ENCODE data around the gene PTPRR. TPM values are rescaled to one million over a fixed set of nuclear protein-coding genes. Genes with fewer than 3 reads are reported as not detected.

PTPRR gene
- total and polyA plus RNA-seq, 2 of the 4 experiments (the other 2 are of a cell fraction), result 0.18 to 0.21 TPM

DNA sequence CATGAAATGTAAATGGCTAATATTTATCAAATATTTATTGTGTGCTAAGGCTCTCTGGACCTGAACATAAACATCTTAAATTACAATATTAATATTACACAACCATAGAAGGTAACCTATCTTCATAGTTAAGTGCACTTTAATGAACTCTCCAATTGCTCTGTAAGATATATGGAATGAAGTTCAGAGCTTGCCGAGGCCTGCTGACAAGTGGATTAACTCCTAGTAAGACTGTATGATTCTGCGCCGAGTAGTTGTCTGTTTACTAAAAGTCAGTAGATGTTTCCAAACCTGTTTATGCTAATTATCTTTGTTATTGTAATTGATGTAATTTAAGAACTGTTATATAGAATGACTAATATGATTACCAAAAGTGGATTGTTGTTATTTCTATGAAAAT lies 77.2 kb downstream of the PTPRR start:
- no peaks in the 10 kb centered on the region for H3K4me1 ChIP-seq (ENCODE audit: control insufficient read depth, insufficient read depth, low read length)
- H3K9ac ChIP-seq (ENCODE audit: low read depth, low read length), result no peak overlapping the region
- no TSS peak for BruUV-seq (replicated peaks)
- H3K9me3 ChIP-seq (ENCODE audit: control insufficient read depth, insufficient read depth, low read length), result no peaks in the 10 kb centered on the region
- no peak overlapping the region for H2AK5ac ChIP-seq (ENCODE audit: low read depth, low read length)
- no peak overlapping the region for H3K14ac ChIP-seq (replicated peaks; ENCODE audit: low read depth, low read length)
- no peak overlapping the region for H2BK120ac ChIP-seq (ENCODE audit: low read depth, low read length)
- TF ChIP-seq RFX5 (IDR thresholded peaks at IDR 0.05; ENCODE audit: low read depth, low read length) (no peak), CEBPB (IDR thresholded peaks at IDR 0.05; ENCODE audit: low read depth, low read length) (no peak), FOS (IDR thresholded peaks at IDR 0.05; ENCODE audit: low read depth, low read length) (no peak)
- H3K56ac ChIP-seq (ENCODE audit: extremely low read depth, insufficient read depth, low read length), result no peak overlapping the region
- no peaks in the 10 kb centered on the region for H3K79me1 ChIP-seq (ENCODE audit: low read depth in 1 of 2, low read length in 2 of 2)
- H3K4me2 ChIP-seq (ENCODE audit: low read depth, low read length), result no peak overlapping the region
- dilution Hi-C loops (cut with HindIII; ENCODE audit: low sequenced_read_pairs, unreplicated experiment) (no loop called here), in situ Hi-C loops (cut with MboI; ENCODE audit: low sequenced_read_pairs) (no loop called here), intact Hi-C loops (cut with micrococcal nuclease) (no loop called here)
- no peak overlapping the region for H2BK15ac ChIP-seq (ENCODE audit: low read depth, low read length)
- H3K4ac ChIP-seq (ENCODE audit: low read depth, low read length), result no peak overlapping the region
- no peak overlapping the region for H3K18ac ChIP-seq (ENCODE audit: low read depth, low read length)
- H3K23ac ChIP-seq (ENCODE audit: low read depth, low read length), result no peak overlapping the region
- no peak overlapping the region for H3K4me3 ChIP-seq (ENCODE audit: insufficient read depth, low read depth, low read length)
- H3K27me3 ChIP-seq (ENCODE audit: control insufficient read depth, insufficient read depth, low read length), result no peaks in the 10 kb centered on the region
- H2AK9ac ChIP-seq (replicated peaks; ENCODE audit: low read depth, low read length, poor library complexity), result no peak overlapping the region
- no peak for ATAC-seq (ENCODE audit: low read depth)
- ChIA-PET CTCF (no interaction called here), POLR2A (ENCODE audit: unreplicated experiment) (no interaction called here)
- no peak overlapping the region for H4K91ac ChIP-seq (ENCODE audit: insufficient read depth, low read depth, low read length)
- no peaks in the 10 kb centered on the region for H3K36me3 ChIP-seq (ENCODE audit: control insufficient read depth, insufficient read depth, low read length)
- H2AFZ ChIP-seq (replicated peaks; ENCODE audit: low read length, poor library complexity), result no peak overlapping the region
- no peak overlapping the region for H3K27ac ChIP-seq (ENCODE audit: insufficient read depth, low read length)
- H3K9me1 ChIP-seq (ENCODE audit: insufficient read depth, low read length), result no peaks in the 10 kb centered on the region
- no peak overlapping the region for H2BK20ac ChIP-seq (ENCODE audit: low read depth, low read length)
- WGBS, 2 experiments (ENCODE audit: extremely low coverage in 2 of 2, insufficient read length in 1 of 2), result no CpG with 5 or more reads among the region's 3 CpGs
- H4K8ac ChIP-seq (ENCODE audit: low read depth in 2 of 2, low read length in 2 of 2), result no peak overlapping the region
- no peak overlapping the region for H2BK5ac ChIP-seq (ENCODE audit: low read depth, low read length, poor library complexity, severe bottlenecking)
- no peak for DNase-seq
- H4K5ac ChIP-seq (ENCODE audit: low read depth, low read length), result no peak overlapping the region
- H4K20me1 ChIP-seq (ENCODE audit: insufficient read depth, low read length), result no peaks in the 10 kb centered on the region

Data from IMR-90 (cell line).